ENCODE data around the gene WWOX. TPM values are rescaled to one million over a fixed set of nuclear protein-coding genes. Genes with fewer than 3 reads are reported as not detected.

The WWOX gene
- total and polyA plus RNA-seq, 2 of the 8 experiments (the other 6 are each of a cell fraction or from before 2014, with no cell fraction given): 5.4 to 16.7 TPM

DNA sequence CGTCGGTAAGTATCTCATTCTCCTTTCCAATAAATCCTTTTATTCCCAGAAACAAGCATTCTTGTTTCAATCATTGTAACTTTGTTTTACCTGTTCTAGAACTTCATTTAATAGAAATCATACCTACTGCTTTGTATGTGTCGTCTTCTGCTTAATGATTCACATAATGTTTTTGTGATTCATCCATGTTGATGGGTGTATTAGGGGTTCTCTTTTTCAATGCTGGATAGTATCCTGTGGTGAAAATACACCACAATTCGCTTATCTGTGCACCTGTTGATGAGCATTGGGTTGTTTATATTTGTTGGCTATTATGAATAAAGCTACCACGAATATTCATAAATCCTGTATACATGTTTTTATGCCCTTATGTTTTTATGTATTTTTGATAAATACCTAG lies 797.8 kb downstream of the WWOX start:
- no peaks in the 10 kb centered on the region for H3K27me3 ChIP-seq (replicated peaks in 1 of 4; ENCODE audit: control insufficient read depth in 3 of 4, extremely low read depth in 1 of 4, insufficient read depth in 3 of 4, low read length in 3 of 4)
- no peak overlapping the region for H4K5ac ChIP-seq (ENCODE audit: insufficient read length, low read depth, low read length)
- no peak overlapping the region for H2BK20ac ChIP-seq (ENCODE audit: low read length)
- TF ChIP-seq RFX5 (IDR thresholded peaks at IDR 0.05; ENCODE audit: borderline replicate concordance, low read depth, low read length): no peak

More for the DNA sequence above, 797.8 kb downstream of the WWOX start:
- H2BK12ac ChIP-seq (ENCODE audit: low read depth, low read length): no peak overlapping the region
- no peaks in the 10 kb centered on the region for H3K9me3 ChIP-seq (ENCODE audit: insufficient read depth in 2 of 2, low read depth in 1 of 2, low read length in 1 of 2)
- H3K4me1 ChIP-seq (replicated peaks in 1 of 4; ENCODE audit: control insufficient read depth in 3 of 4, insufficient read depth in 4 of 4, low read length in 3 of 4): peaks cover 0 to 3% (median 1%) of the 10 kb centered on the region in 4 experiments; a peak in 1 of 7 replicates
- H3K23ac ChIP-seq (ENCODE audit: insufficient read length): no peak overlapping the region
- H3K9ac ChIP-seq (replicated peaks in 1 of 4; ENCODE audit: extremely low read depth in 1 of 4, low read depth in 3 of 4, low read length in 3 of 4): no peak overlapping the region
- POLR2A ChIA-PET (ENCODE audit: partially characterized antibody): no interaction called here
- H3K23me2 ChIP-seq (ENCODE audit: low read depth, low read length): no peaks in the 10 kb centered on the region
- H3K27ac ChIP-seq (ENCODE audit: low read depth, low read length): no peak overlapping the region
- no peak overlapping the region for H3K4ac ChIP-seq (replicated peaks; ENCODE audit: insufficient read length, low read depth, low read length)
- no peaks in the 10 kb centered on the region for H3K36me3 ChIP-seq (ENCODE audit: control insufficient read depth in 2 of 4, insufficient read depth in 4 of 4, low read length in 3 of 4)
- FAIRE-seq: no peak
- no peak overlapping the region for H2BK15ac ChIP-seq (ENCODE audit: low read length)
- WGBS, 2 experiments (ENCODE audit: extremely low coverage in 1 of 2, insufficient coverage in 1 of 2, insufficient read length in 1 of 2, insufficient replicate concordance in 2 of 2, low coverage in 1 of 2, low lambda C conversion rate in 2 of 2, missing lambda C conversion rate in 1 of 2): 86 to 100% methylated on average over 2 to 5 of the region's 5 CpGs
- H3K4me2 ChIP-seq (ENCODE audit: insufficient read depth in 1 of 2, low read depth in 2 of 2, low read length in 2 of 2): no peak overlapping the region
- H4K91ac ChIP-seq (replicated peaks; ENCODE audit: insufficient read length, low read length): no peak overlapping the region
- no peaks in the 10 kb centered on the region for H4K20me1 ChIP-seq (replicated peaks in 1 of 2; ENCODE audit: control insufficient read depth in 1 of 2, insufficient read depth in 2 of 2, low read length in 2 of 2)
- CTCF ChIA-PET (ENCODE audit: partially characterized antibody): interaction anchor here (0.6 kb wide), 1 partner anchor 75 kb away, joined by 4 read pairs; no protein-coding TSS in a partner anchor
- no peak overlapping the region for H3K56ac ChIP-seq (replicated peaks; ENCODE audit: insufficient read length, low read depth, low read length)
- no peak overlapping the region for H2BK5ac ChIP-seq (ENCODE audit: low read depth, low read length)
- no peak overlapping the region for H3K18ac ChIP-seq (ENCODE audit: extremely low read depth, low read length)
- H3K4me3 ChIP-seq (ENCODE audit: extremely low read depth in 1 of 4, insufficient read depth in 2 of 4, low read depth in 3 of 4, low read length in 4 of 4): no peak overlapping the region
- H2AFZ ChIP-seq (ENCODE audit: low read length): no peak overlapping the region
- no peak for DNase-seq (ENCODE audit: low read depth in 1 of 2, low spot score in 2 of 2)
- H3K79me2 ChIP-seq (ENCODE audit: control insufficient read depth in 1 of 2, insufficient read depth in 2 of 2, low read length in 2 of 2): no peaks in the 10 kb centered on the region
- no peak overlapping the region for H2BK120ac ChIP-seq (replicated peaks; ENCODE audit: low read depth, low read length)
- no peaks in the 10 kb centered on the region for H3K79me1 ChIP-seq (ENCODE audit: low read depth, low read length)
- no peak overlapping the region for H2AK5ac ChIP-seq (ENCODE audit: low read depth, low read length)
- H4K8ac ChIP-seq (ENCODE audit: extremely low read depth, insufficient read depth, low read length): no peak overlapping the region
- H3K14ac ChIP-seq (ENCODE audit: insufficient read length): no peak overlapping the region

Measured in H1 (cell line).